K562 (cell line): ENCODE data around the gene TTLL10. TPM values are rescaled to one million over a fixed set of nuclear protein-coding genes. Genes with fewer than 3 reads are reported as not detected.

Source experiments
- ATAC-seq: fragments of 200-7000 bp; cut with Tn5 transposase; 3 replicates; pipeline ENCODE4 v1.9.1; 2020; ENCODE audit warnings: moderate library complexity
- BruUV-seq: library from RNA; stranded (reverse); fragments of 400-500 nt; replicated peaks from 2 replicates; lab custom pipeline; 2021; lab: Mats Ljungman, UMichigan
- CTCF ChIA-PET: fragments of 300-600 bp; formaldehyde crosslinking; extraction: SDS; loops from one replicate; lab custom pipeline; 2021; ENCODE audit warnings: low intra/inter-chr PET ratio; lab: Yijun Ruan, JAX
- POLR2A ChIA-PET: fragments of 300-600, 350-650 bp; sonication (Branson Sonifier 250); formaldehyde crosslinking; extraction: SDS; loops from one replicate; lab custom pipeline; 2021; ENCODE audit warnings: antibody characterized with exemption, inconsistent platforms; lab: Yijun Ruan, JAX
- DNase-seq, 4 experiments: peaks; one replicate each; pipeline versions ENCODE4 v3.0.0 to v3.0.0-alpha.2; 2011 to 2018; ENCODE audit warnings: low spot score in 3 of 4, mixed read lengths in 3 of 4; ENCODE audit errors: extremely low read depth in 1 of 4
- FAIRE-seq: peaks from 2 replicates; lab custom pipeline; 2011; peaks lifted over from hg19 to GRCh38; lab: Jason Lieb, UNC
- H2AFZ ChIP-seq: 2 replicates; pipeline ENCODE4 v1.6.0; 2011; ENCODE audit warnings: low read depth, low read length, control low read depth, inconsistent platforms
- H3K27ac ChIP-seq: fragments of 200-600 bp; 3 replicates; pipeline ENCODE4 v1.8.0; 2011; ENCODE audit warnings: low read depth, mild to moderate bottlenecking, control low read depth, inconsistent platforms, low read length, moderate library complexity, mixed read lengths; ENCODE audit errors: extremely low read depth
- H3K27me3 ChIP-seq, 2 experiments: fragments of 300-600 bp in 1 of 2; 2 replicates in 1 of 2; 3 replicates in 1 of 2; pipeline versions ENCODE4 v1.6.0 to v1.8.0; 2011; ENCODE audit warnings: inconsistent platforms in 2 of 2, low read length in 2 of 2, mild to moderate bottlenecking in 1 of 2, mixed read lengths in 1 of 2, moderate library complexity in 1 of 2; ENCODE audit not compliant: control insufficient read depth in 2 of 2, insufficient read depth in 2 of 2
- H3K36me3 ChIP-seq: fragments of 300-600 bp; 3 replicates; pipeline ENCODE4 v1.8.0; 2011; ENCODE audit warnings: mild to moderate bottlenecking, low read length, inconsistent platforms; ENCODE audit not compliant: control insufficient read depth, insufficient read depth
- H3K4me1 ChIP-seq, 2 experiments: fragments of 200-600 bp in 1 of 2; replicated peaks in 1 of 2; 2 replicates in 1 of 2; 3 replicates in 1 of 2; pipeline versions ENCODE4 v1.5.1 to v1.8.0; 2011; ENCODE audit warnings: inconsistent platforms in 2 of 2, low read length in 2 of 2, mild to moderate bottlenecking in 1 of 2, mixed read lengths in 1 of 2, moderate library complexity in 1 of 2; ENCODE audit not compliant: control insufficient read depth in 2 of 2, insufficient read depth in 2 of 2
- H3K4me2 ChIP-seq: 2 replicates; pipeline ENCODE4 v1.6.1; 2011; ENCODE audit warnings: low read length, control low read depth, inconsistent platforms, mixed read lengths; ENCODE audit not compliant: insufficient read depth
- H3K4me3 ChIP-seq: fragments of 200-600 bp; sonication (generic), shearing (Covaris generic); 2 replicates; pipeline ENCODE4 v1.5.1; 2016; ENCODE audit warnings: control low read depth, inconsistent platforms
- H3K79me2 ChIP-seq: fragments of 200-600 bp; 3 replicates; pipeline ENCODE4 v1.8.0; 2011; ENCODE audit warnings: low read length, inconsistent platforms; ENCODE audit not compliant: control insufficient read depth, insufficient read depth
- H3K9ac ChIP-seq, 2 experiments: 2 replicates each; pipeline versions ENCODE4 v1.6.0 to v1.6.1; 2011; ENCODE audit warnings: low read depth in 2 of 2, low read length in 2 of 2, control low read depth in 1 of 2, inconsistent platforms in 1 of 2, mild to moderate bottlenecking in 1 of 2, mixed read lengths in 1 of 2; ENCODE audit not compliant: insufficient read depth in 1 of 2
- H3K9me1 ChIP-seq: one replicate; pipeline ENCODE4 v1.6.0; 2011; ENCODE audit warnings: inconsistent platforms, mild to moderate bottlenecking, low read length, moderate library complexity; ENCODE audit not compliant: control insufficient read depth, insufficient read depth
- H3K9me3 ChIP-seq: replicated peaks from 2 replicates; pipeline ENCODE4 v1.5.1; 2011; ENCODE audit warnings: low read depth, low read length, inconsistent platforms; ENCODE audit not compliant: control insufficient read depth, insufficient read depth
- H4K20me1 ChIP-seq: replicated peaks from 2 replicates; pipeline ENCODE4 v1.6.1; 2011; ENCODE audit warnings: low read length, inconsistent platforms, mixed read lengths; ENCODE audit not compliant: control insufficient read depth, insufficient read depth
- CBFA2T3 ChIP-seq: fragments of 450-650 bp; IDR thresholded peaks from 2 replicates; pipeline ENCODE4 v1.6.1; 2017
- CBFB ChIP-seq: sonication (generic); formaldehyde crosslinking; IDR thresholded peaks from 2 replicates; pipeline ENCODE4 v1.4.0; 2020; ENCODE audit warnings: mild to moderate bottlenecking, missing genetic modification reagents
- CHCHD3 ChIP-seq: fragments of 250-450 bp; sonication (Bioruptor Pico); IDR thresholded peaks from 2 replicates; pipeline ENCODE4 v2.1.2; 2022; ENCODE audit warnings: mild to moderate bottlenecking
- CTBP1 ChIP-seq: fragments of 450-650 bp; IDR thresholded peaks from 2 replicates; pipeline ENCODE4 v1.6.1; 2016; ENCODE audit warnings: borderline replicate concordance
- FIP1L1 ChIP-seq: fragments of 200-400 bp; formaldehyde crosslinking; IDR thresholded peaks from 2 replicates; pipeline ENCODE4 v1.6.1; 2018; ENCODE audit warnings: mild to moderate bottlenecking, low read depth, low read length; ENCODE audit not compliant: poor library complexity, severe bottlenecking
- NFATC3 ChIP-seq: fragments of 450-650 bp; IDR thresholded peaks from 2 replicates; pipeline ENCODE4 v1.6.1; 2017; ENCODE audit warnings: mild to moderate bottlenecking
- NR2C2 ChIP-seq, 2 experiments: fragments of 200-800 bp in 1 of 2; sonication (Bioruptor generic) in 1 of 2; sonication (generic) in 1 of 2; formaldehyde crosslinking in 1 of 2; IDR thresholded peaks; 2 replicates each; pipeline versions ENCODE4 v1.6.1 to v1.8.0; 2016 to 2022; ENCODE audit warnings: mild to moderate bottlenecking in 1 of 2, missing compliant biosample characterization in 1 of 2, missing genetic modification characterization in 1 of 2, missing genetic modification reagents in 1 of 2
- POLR2G ChIP-seq: fragments of 200-400 bp; formaldehyde crosslinking; IDR thresholded peaks from 2 replicates; pipeline ENCODE4 v1.6.1; 2017; ENCODE audit warnings: low read depth, mild to moderate bottlenecking, antibody characterized with exemption, low read length, moderate library complexity
- RBFOX2 ChIP-seq: fragments of 200-400 bp; formaldehyde crosslinking; IDR thresholded peaks from 2 replicates; pipeline ENCODE4 v1.6.1; 2017; ENCODE audit warnings: low read depth, mild to moderate bottlenecking, low read length, moderate library complexity
- ZNF408 ChIP-seq: fragments of 250-450 bp; sonication (Bioruptor Pico); IDR thresholded peaks from 2 replicates; pipeline ENCODE4 v1.4.0; 2020; ENCODE audit warnings: low read depth, mild to moderate bottlenecking, moderate library complexity
- WGBS: fragments of 100-300 bp; shearing (Covaris generic); methylation state at CpG from one replicate; pipeline ENCODE4 v1.1.6; 2016; ENCODE audit warnings: low coverage, mixed read lengths; ENCODE audit not compliant: insufficient coverage; ENCODE audit errors: missing lambda C conversion rate; 5-methylcytosine and 5-hydroxymethylcytosine counted together
- in situ Hi-C: fragments of 300-500 bp; cut with MboI; formaldehyde crosslinking; loops from 4 replicates; pipeline ENCODE4 v1.15.0; 2018; ENCODE audit warnings: inconsistent platforms, mixed read lengths
- intact Hi-C: fragments of 100-400 bp; cut with micrococcal nuclease; formaldehyde crosslinking; loops from 2 replicates; pipeline ENCODE4 v1.14.2; 2022
- polyA plus RNA-seq, 8 experiments: library from polyadenylated mRNA; depleted of rRNA in 4 of 8; stranded (reverse) in 5 of 8; unstranded in 3 of 8; fragments of >200 nt; fragmentation: Nextera tagmentation in 2 of 8; fragmentation: Illumina TruSeq in 1 of 8; extraction: Ambion mirVana in 2 of 8; extraction: Trizol in 1 of 8; gene quantifications; 2 replicates each; pipeline versions ENCODE4 v1.2.1 to v1.2.3, GENCODE V29; 2011 to 2014; ENCODE audit warnings: inconsistent platforms in 1 of 8, missing spikeins in 1 of 8
- total RNA-seq, 7 experiments: library from RNA; depleted of rRNA in 6 of 7; stranded (reverse); fragments of >200 nt in 6 of 7; fragmentation: Illumina TruSeq in 2 of 7; extraction: Trizol in 2 of 7; gene quantifications; 2 replicates each; pipeline versions ENCODE4 v1.2.1 to v1.2.3, GENCODE V29; 2011 to 2021; ENCODE audit warnings: low replicate concordance in 1 of 7
- TF ChIP-seq, protein P1 (sequence below): sonication (generic); formaldehyde crosslinking; IDR thresholded peaks from 2 replicates; pipeline ENCODE4 v1.8.0; 2022; ENCODE audit warnings: missing genetic modification reagents, mild to moderate bottlenecking, moderate library complexity, borderline replicate concordance
- TF ChIP-seq, protein P2 (sequence below): fragments of 450-650 bp; IDR thresholded peaks from 2 replicates; pipeline ENCODE4 v1.6.1; 2017; ENCODE audit warnings: mild to moderate bottlenecking, moderate library complexity
- TF ChIP-seq, protein P3 (sequence below): sonication (generic); formaldehyde crosslinking; IDR thresholded peaks from 2 replicates; pipeline ENCODE4 v1.9.0; 2022; ENCODE audit warnings: mild to moderate bottlenecking, missing genetic modification reagents
- TF ChIP-seq, protein P4 (sequence below): sonication (generic); formaldehyde crosslinking; IDR thresholded peaks from 2 replicates; pipeline ENCODE4 v1.9.0; 2022; ENCODE audit warnings: mild to moderate bottlenecking, missing genetic modification reagents

The TTLL10 gene
- total and polyA plus RNA-seq, 9 of the 15 experiments (the other 6 are each of a cell fraction or from before 2014, with no cell fraction given), result not detected

DNA sequence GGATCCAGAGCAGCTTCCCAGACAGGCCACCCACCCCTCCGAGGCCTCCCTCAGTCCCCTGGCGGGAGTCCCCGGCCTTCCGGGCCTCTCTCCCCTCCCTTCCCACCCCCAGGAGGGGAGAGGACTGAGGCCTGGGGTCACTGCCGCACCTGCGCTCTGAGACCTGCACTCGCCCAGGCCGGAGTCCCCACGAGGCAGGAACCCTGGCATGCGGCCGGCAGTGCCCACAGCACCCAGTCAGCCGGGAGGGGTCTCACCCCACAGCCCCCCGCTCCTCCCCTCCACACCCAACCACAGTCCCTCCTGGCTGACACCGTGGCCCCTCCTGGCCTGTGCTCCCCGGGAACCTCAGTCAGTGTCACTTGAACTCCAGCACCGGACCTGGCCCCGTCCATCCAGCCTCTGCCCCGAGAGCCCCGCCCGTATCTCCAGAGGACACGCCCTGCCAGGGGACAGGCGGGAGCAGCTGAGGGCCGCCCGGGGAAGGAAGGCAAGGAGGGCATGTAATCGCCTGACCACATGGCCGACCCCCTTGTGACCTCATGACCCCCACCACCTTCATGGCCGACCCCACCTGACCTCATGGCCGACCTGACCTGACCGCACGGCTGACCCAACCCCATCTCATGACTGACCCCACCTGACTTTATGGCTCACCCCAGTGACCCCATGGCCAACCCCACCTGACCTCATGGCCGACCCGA lies 28.7 kb upstream of the TTLL10 start:
- in situ Hi-C loops (no loop called here), intact Hi-C loops (no loop called here)
- Histone ChIP-seq H3K27me3 (peaks cover 25 to 41% of the 10 kb centered on the region in 2 experiments), H3K9me3 (no peaks in the 10 kb centered on the region), H4K20me1 (peaks cover 8% of the 10 kb centered on the region; the same call in 1 of the 2 replicates), H3K27ac (no peak overlapping the region), H3K79me2 (no peaks in the 10 kb centered on the region), H3K4me3 (no peak overlapping the region), H3K4me2 (no peak overlapping the region; the same call in 1 of the 2 replicates), H3K4me1 (peaks cover 0 to 82% of the 10 kb centered on the region in 2 experiments; a peak in 3 of 5 replicates), H2AFZ (no peak overlapping the region), H3K9ac (peak overlapping the region in 1 of 2 experiments; percentile 70; a peak in 1 of 4 replicates), H3K9me1 (no peaks in the 10 kb centered on the region), H3K36me3 (no peaks in the 10 kb centered on the region)
- DNase-seq, result peak; percentile 39 to 77 (median 62)
- CTCF ChIA-PET, result no interaction called here
- ATAC-seq, result peak; percentile 82
- 45% methylated on average over 14 of the region's 32 CpGs for WGBS
- FAIRE-seq, result peak; percentile 37
- BruUV-seq, result no TSS peak
- POLR2A ChIA-PET, result interaction anchor here (1.1 kb wide), 1 partner anchor 8 kb away, joined by 3 read pairs; no protein-coding TSS in a partner anchor
- TF ChIP-seq, protein P1, sequence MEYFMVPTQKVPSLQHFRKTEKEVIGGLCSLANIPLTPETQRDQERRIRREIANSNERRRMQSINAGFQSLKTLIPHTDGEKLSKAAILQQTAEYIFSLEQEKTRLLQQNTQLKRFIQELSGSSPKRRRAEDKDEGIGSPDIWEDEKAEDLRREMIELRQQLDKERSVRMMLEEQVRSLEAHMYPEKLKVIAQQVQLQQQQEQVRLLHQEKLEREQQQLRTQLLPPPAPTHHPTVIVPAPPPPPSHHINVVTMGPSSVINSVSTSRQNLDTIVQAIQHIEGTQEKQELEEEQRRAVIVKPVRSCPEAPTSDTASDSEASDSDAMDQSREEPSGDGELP (CRISPR knock-in tag), result peak; percentile 64; the same call in 1 of the 2 replicates
- TF ChIP-seq, protein P2, sequence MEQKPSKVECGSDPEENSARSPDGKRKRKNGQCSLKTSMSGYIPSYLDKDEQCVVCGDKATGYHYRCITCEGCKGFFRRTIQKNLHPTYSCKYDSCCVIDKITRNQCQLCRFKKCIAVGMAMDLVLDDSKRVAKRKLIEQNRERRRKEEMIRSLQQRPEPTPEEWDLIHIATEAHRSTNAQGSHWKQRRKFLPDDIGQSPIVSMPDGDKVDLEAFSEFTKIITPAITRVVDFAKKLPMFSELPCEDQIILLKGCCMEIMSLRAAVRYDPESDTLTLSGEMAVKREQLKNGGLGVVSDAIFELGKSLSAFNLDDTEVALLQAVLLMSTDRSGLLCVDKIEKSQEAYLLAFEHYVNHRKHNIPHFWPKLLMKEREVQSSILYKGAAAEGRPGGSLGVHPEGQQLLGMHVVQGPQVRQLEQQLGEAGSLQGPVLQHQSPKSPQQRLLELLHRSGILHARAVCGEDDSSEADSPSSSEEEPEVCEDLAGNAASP, result peak; percentile 85
- TF ChIP-seq CBFB (CRISPR knock-in tag) (0 out of 2 replicates have a peak, but pooled peaks have one; percentile 21), CHCHD3 (CRISPR knock-in tag) (no peak), POLR2G (0 out of 2 replicates have a peak, but pooled peaks have one; percentile 13), CBFA2T3 (0 out of 2 replicates have a peak, but pooled peaks have one; percentile 3), RBFOX2 (peak; percentile 26; the same call in 1 of the 2 replicates), FIP1L1 (peak; percentile 33), NR2C2 (CRISPR knock-in tag; IDR thresholded peaks at IDR 0.05) (peak; percentile 61; the same call in 1 of the 2 replicates), NR2C2 (tag; IDR thresholded peaks at IDR 0.05) (peak; percentile 79), CTBP1 (peak; percentile 27; the same call in 1 of the 2 replicates), ZNF408 (CRISPR knock-in tag) (no peak), NFATC3 (no peak)
- TF ChIP-seq, protein P3, sequence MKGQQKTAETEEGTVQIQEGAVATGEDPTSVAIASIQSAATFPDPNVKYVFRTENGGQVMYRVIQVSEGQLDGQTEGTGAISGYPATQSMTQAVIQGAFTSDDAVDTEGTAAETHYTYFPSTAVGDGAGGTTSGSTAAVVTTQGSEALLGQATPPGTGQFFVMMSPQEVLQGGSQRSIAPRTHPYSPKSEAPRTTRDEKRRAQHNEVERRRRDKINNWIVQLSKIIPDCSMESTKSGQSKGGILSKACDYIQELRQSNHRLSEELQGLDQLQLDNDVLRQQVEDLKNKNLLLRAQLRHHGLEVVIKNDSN (CRISPR knock-in tag), result peak; percentile 25; the same call in 1 of the 2 replicates
- TF ChIP-seq, protein P4, sequence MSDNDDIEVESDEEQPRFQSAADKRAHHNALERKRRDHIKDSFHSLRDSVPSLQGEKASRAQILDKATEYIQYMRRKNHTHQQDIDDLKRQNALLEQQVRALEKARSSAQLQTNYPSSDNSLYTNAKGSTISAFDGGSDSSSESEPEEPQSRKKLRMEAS (CRISPR knock-in tag), result peak; percentile 75
